ENCODE measurements around the gene ADAMTS4. TPM values are rescaled to one million over a fixed set of nuclear protein-coding genes. Genes with fewer than 3 reads are reported as not detected.
A peak's percentile ranks its signal among the peaks of the same experiment; 100 is the strongest.

The ADAMTS4 gene
- total RNA-seq, 1 experiment from 2014 or later = 7.0 TPM

DNA sequence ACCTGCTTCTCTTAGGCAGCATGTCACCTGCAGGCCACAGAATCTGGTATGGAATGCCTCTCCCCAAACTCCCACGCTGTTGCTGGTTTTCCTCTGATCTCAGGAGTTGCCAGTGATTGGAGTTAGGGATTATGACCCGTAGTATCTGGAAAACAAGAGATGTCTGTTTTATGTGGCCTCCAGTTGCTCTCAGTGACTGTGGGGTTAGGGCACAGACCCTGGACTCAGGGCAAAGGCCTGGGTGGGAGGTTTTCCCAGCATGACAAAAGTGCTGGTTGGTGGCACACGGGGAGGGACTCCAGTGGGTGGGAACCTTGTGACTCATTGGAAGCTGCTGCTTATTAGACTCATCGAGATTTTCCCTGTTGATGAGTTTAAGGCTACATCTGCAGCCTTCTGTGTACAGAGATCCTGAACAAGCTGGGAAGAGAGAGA is 39.2 kb upstream of the ADAMTS4 start, which contains the start of gene NR1I3:
Gene NR1I3 (minus strand): TSS at position 165 of the 435 bp plus-strand sequence. CDS start 1,638 bp downstream, outside the sequence.
- H3K9ac ChIP-seq (ENCODE audit: extremely low read depth, insufficient read length, low read length) = no peak within 1 kb of the TSS
- no peaks in the 10 kb centered on the region for H3K9me3 ChIP-seq (ENCODE audit: control insufficient read depth, low read depth, low read length)
- H3K23me2 ChIP-seq (ENCODE audit: insufficient read length, low read depth, low read length, poor library complexity, severe bottlenecking) = no peaks in the 10 kb centered on the region
- no peak within 1 kb of the TSS for H3K4ac ChIP-seq (ENCODE audit: low read depth, low read length)
- no peaks in the 10 kb centered on the region for H3K4me1 ChIP-seq (ENCODE audit: insufficient read depth, low read length)
- peak within 1 kb of the TSS in 2 of 3 experiments; percentile 32 to 54; a peak in 3 of 7 replicates for H3K27ac Mint-ChIP-seq
- no CpG with 5 or more reads among the region's 4 CpGs for WGBS (ENCODE audit: extremely low coverage, insufficient read length, low lambda C conversion rate)
- no peak for DNase-seq
- H3K18ac ChIP-seq (ENCODE audit: insufficient read length, low read depth, low read length) = no peak within 1 kb of the TSS
- no peak for TF ChIP-seq CTCF (conservative IDR thresholded peaks at IDR 0.05)
- H3K36me3 Mint-ChIP-seq (ENCODE audit: insufficient read depth in 1 of 3, low read depth in 3 of 3) = no peaks in the 10 kb centered on the region
- H3K9me3 Mint-ChIP-seq = no peaks in the 10 kb centered on the region
- H3K14ac ChIP-seq (ENCODE audit: insufficient read depth, low read length) = no peak within 1 kb of the TSS
- H2BK5ac ChIP-seq (ENCODE audit: insufficient read length, low read length) = no peak within 1 kb of the TSS
- no peak within 1 kb of the TSS for H2BK20ac ChIP-seq (ENCODE audit: low read depth, low read length, poor library complexity, severe bottlenecking)
- H2BK15ac ChIP-seq (ENCODE audit: low read depth, low read length) = no peak within 1 kb of the TSS
- no peaks in the 10 kb centered on the region for H4K20me1 ChIP-seq (ENCODE audit: control insufficient read depth, insufficient read depth, insufficient read length)
- no peak within 1 kb of the TSS for H2AK5ac ChIP-seq (ENCODE audit: insufficient read length, low read length)
- no peak within 1 kb of the TSS for H3K4me2 ChIP-seq (ENCODE audit: insufficient read depth, insufficient read length, low read length)
- H4K8ac ChIP-seq (replicated peaks; ENCODE audit: insufficient read length, low read depth, low read length) = no peak within 1 kb of the TSS
- no peak within 1 kb of the TSS for H3T11ph ChIP-seq (ENCODE audit: low read length)
- no peak within 1 kb of the TSS for H2BK12ac ChIP-seq (ENCODE audit: insufficient read length, low read depth, low read length)
- no peak within 1 kb of the TSS for H4K5ac ChIP-seq (ENCODE audit: insufficient read length, low read depth, low read length)
- no peaks in the 10 kb centered on the region for H3K79me1 ChIP-seq (ENCODE audit: insufficient read depth, low read depth, low read length, poor library complexity, severe bottlenecking)
- no peak within 1 kb of the TSS for H2BK120ac ChIP-seq (ENCODE audit: low read depth, low read length, poor library complexity, severe bottlenecking)
- H3K27me3 Mint-ChIP-seq (ENCODE audit: low read depth) = no peaks in the 10 kb centered on the region; the same call in 1 of the 2 replicates
- no peaks in the 10 kb centered on the region for H3K79me2 ChIP-seq (ENCODE audit: insufficient read depth, low read length)
- no peak within 1 kb of the TSS for H3K27ac ChIP-seq (ENCODE audit: insufficient read length, low read depth, low read length)
- no peak within 1 kb of the TSS for H4K91ac ChIP-seq (ENCODE audit: insufficient read length, low read depth, low read length)
- no peak within 1 kb of the TSS for H2AFZ ChIP-seq (ENCODE audit: low read length)
- peaks cover 0 to 5% of the 10 kb centered on the region in 2 experiments; a peak in 1 of 4 replicates for H3K4me1 Mint-ChIP-seq
- H3K27me3 ChIP-seq (ENCODE audit: insufficient read depth, low read length) = peaks cover 4% of the 10 kb centered on the region
- H3K56ac ChIP-seq (ENCODE audit: insufficient read length, low read depth, low read length) = no peak within 1 kb of the TSS
- H3K4me3 Mint-ChIP-seq = no peak within 1 kb of the TSS
- H3K23ac ChIP-seq (ENCODE audit: insufficient read length, low read depth, low read length) = no peak within 1 kb of the TSS
